Stimulated activated CD8-positive, alpha-beta memory T cell treated with anti-CD3 and anti-CD28 coated beads, Interleukin-2, amount 100 ng/mL, for 1 hour (primary cell): ENCODE measurements around the gene ACKR4.

Experiments
- DNase-seq, 2 donors: peaks; one replicate each; pipeline ENCODE4 v3.0.0-alpha.2; 2020; ENCODE audit warnings: low read depth in 2 of 2

ACKR4 gene

GRCh38 chr3:132641837-132642538 is 44.9 kb downstream of the ACKR4 start:
- no peak for DNase-seq

DNA sequence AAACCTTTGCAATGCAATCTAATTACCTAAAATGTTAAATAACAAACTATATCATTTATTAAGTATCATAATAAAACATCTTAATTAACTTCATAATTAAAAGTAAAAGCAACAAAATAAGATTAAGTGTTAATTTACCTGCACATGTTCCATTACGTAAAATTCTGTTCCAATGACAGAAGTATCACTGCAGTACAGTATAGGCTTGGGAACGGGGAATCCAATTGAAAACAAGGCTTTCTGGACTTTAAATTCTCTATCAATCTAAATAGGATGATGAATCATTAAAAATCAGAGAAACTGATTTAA is 45.4 kb downstream of the ACKR4 start:
- DNase-seq: no peak

DNA sequence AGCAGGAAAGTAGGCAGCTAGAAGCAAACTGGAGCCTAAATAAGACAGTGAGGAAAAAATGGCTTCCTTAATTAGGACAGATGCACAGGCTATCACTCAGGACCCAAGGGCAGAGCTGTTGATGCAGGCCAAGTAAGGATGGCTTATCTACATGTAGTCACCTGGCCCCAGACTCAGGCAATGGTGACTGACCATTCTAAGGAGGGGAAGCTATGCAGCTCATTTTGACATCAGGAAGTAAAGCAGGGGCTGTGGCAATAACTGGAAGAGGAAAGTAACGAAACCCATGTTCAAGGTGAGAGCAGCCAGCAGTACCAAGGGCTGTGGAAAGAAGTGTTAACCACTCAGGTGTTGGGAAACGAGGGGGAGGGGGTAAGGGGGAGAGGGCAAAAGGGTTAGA is 46.3 kb downstream of the ACKR4 start:
- DNase-seq: no peak

DNA sequence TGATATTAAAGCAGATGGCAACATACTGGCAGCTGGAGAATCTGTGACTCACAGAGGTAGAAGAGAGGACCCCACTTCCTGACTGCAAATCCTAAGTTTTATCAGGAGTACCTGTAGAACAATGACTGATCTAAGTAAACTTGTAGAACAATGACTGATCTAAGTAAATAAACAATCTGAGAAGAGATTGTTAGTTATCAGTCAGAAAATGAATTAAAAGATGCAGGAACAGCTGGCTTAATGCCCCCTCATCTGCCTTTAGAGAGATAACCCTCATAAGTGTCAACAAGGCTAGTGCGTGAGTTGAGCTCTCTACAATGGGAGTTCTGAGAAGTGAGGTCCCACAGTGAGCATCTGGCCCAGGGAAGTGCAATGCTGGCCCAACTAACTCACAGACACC is 48.0 kb downstream of the ACKR4 start:
- no peak for DNase-seq

GRCh38 chr3:132650153-132650552 is 53.1 kb downstream of the ACKR4 start:
- no peak for DNase-seq
